GM21825 (cell line): ENCODE data around the gene TLNRD1.

Source experiments
- ATAC-seq: cut with Tn5 transposase; IDR thresholded peaks from one replicate; pipeline ENCODE4 v1.9.1; 2021; ENCODE audit warnings: mild to moderate bottlenecking, moderate library complexity; ENCODE audit not compliant: unreplicated experiment

Gene TLNRD1

DNA sequence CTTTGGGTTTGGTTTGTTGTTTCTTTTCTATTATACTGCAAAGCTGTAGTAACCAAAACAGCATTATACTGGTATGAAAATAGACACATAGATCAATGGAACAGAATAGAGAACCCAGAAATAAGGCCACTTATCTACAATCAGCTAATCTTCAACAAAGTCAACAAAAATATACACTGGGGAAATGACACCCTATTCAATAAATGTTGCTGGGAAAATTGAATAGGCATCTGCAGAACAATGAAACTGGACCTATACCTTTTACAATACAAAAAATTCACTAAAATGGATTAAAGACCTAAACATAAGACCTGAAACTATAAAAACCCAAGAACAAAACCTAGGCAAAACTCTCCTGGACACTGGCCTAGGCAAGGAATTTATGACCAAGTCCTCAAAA lies 52.9 kb downstream of the TLNRD1 start:
- ATAC-seq = no peak

- no peak for ATAC-seq
Measured at GRCh38 chr15:81054236-81054635, 53.5 kb downstream of the TLNRD1 start.
